Tibial artery (tissue), 4 donors: ENCODE results near the gene F8.

Source experiments
- DNase-seq, 2 donors: peaks; one replicate each; pipeline ENCODE4 v3.0.0-alpha.2; 2019
- H3K27ac ChIP-seq, 2 donors: fragments of 200-600 bp; sonication (generic) in 1 of 2; 1 replicate in 1 of 2; 2 replicates in 1 of 2; pipeline ENCODE4 v1.5.1; 2018 to 2019; ENCODE audit warnings: mild to moderate bottlenecking in 1 of 2
- H3K27me3 ChIP-seq, 2 donors: fragments of 200-600 bp; sonication (generic) in 1 of 2; one replicate each; pipeline versions ENCODE4 v1.5.1 to v1.6.0; 2016 to 2019
- H3K36me3 ChIP-seq, 3 donors: fragments of 200-600 bp; sonication (generic) in 2 of 3; one replicate each; pipeline ENCODE4 v1.5.1; 2016 to 2019; ENCODE audit warnings: mild to moderate bottlenecking in 2 of 3
- H3K4me1 ChIP-seq, 4 donors: fragments of 200-600 bp; sonication (generic) in 2 of 4; 1 replicate in 3 of 4; 2 replicates in 1 of 4; pipeline ENCODE4 v1.5.1; 2016 to 2019
- H3K4me3 ChIP-seq, 2 donors: fragments of 200-600 bp; sonication (generic) in 1 of 2; 1 replicate in 1 of 2; 2 replicates in 1 of 2; pipeline ENCODE4 v1.5.1; 2018 to 2019; ENCODE audit warnings: mild to moderate bottlenecking in 2 of 2
- H3K9me3 ChIP-seq, 3 donors: fragments of 200-600 bp; sonication (generic) in 1 of 3; one replicate each; pipeline ENCODE4 v1.5.1; 2016 to 2019
- CTCF ChIP-seq, 2 experiments: fragments of 200-600 bp in 1 of 2; fragments of 450-650 bp in 1 of 2; IDR thresholded peaks; one replicate each; pipeline ENCODE4 v1.5.1; 2017 to 2019; ENCODE audit warnings: antibody characterized with exemption in 2 of 2, mild to moderate bottlenecking in 1 of 2, moderate library complexity in 1 of 2
- intact Hi-C: fragments of 100-400 bp; cut with DNase I; formaldehyde crosslinking; loops from one replicate; pipeline ENCODE4 v1.15.0; 2023; ENCODE audit warnings: low total_unique reads

Gene F8

DNA sequence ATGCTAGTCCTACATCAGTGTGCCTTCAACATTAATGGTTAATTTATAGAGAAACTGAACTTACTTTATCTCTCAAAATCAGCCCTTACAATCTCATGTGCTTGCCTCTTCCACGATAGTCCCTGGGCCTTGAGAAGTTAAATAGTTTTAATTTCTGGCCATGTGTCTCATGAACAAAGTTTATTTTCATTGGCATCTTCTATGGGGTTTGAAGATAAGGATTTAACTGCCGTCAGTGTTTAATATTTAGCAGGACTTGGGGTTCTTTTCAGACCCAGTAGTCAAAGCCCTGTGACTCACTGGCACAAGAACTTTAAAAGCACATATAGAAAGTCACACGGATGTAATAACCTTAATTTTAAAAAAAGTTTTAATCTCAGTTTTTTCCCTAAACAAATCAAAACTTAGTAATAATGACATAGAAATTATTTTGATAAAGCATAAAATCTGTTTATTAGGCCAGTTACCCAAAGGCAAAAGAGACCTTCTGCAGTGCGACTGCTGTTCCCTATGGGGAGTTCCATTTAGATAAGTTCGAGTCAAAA lies 207.2 kb downstream of the F8 start:
- intact Hi-C loops, result no loop called here
- H3K4me1 ChIP-seq, result no peaks in the 10 kb centered on the region

DNA sequence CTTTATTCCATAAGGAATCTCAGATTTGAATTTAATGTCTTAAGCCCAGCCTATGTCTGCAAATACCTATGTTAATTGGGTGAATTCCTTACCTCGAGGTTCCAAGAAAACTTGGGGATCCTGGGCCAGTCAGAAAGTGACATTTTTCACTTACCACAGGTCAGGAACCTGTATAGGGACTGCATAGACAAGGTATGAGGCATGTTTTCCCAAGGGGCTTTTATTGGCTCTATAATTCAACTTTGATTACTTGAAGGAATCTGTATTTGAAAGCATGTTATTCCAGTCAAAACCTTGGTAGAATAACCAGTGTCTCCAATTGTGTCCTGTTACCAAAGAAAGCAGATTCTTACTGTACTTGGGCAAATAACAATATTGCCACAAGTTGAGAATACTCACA lies 208.7 kb downstream of the F8 start:
- intact Hi-C loops, result no loop called here

More for the DNA sequence above, 207.2 kb downstream of the F8 start:
- TF ChIP-seq CTCF (IDR thresholded peaks at IDR 0.05), result no peak
- no peak for DNase-seq
- no peaks in the 10 kb centered on the region for H3K27me3 ChIP-seq
- H3K9me3 ChIP-seq, result no peaks in the 10 kb centered on the region
- H3K36me3 ChIP-seq, result no peaks in the 10 kb centered on the region
- H3K4me3 ChIP-seq, result no peak overlapping the region
- no peak overlapping the region for H3K27ac ChIP-seq

GRCh38 chrX:154812341-154813101 lies 210.0 kb downstream of the F8 start:
- no peak for TF ChIP-seq CTCF (IDR thresholded peaks at IDR 0.05)
- Histone ChIP-seq H3K4me1 (no peaks in the 10 kb centered on the region), H3K4me3 (no peak overlapping the region), H3K9me3 (no peaks in the 10 kb centered on the region), H3K27ac (no peak overlapping the region), H3K27me3 (no peaks in the 10 kb centered on the region), H3K36me3 (no peaks in the 10 kb centered on the region)
- no peak for DNase-seq
- intact Hi-C loops, result no loop called here

More for the DNA sequence above, 208.7 kb downstream of the F8 start:
- Histone ChIP-seq H3K27me3 (no peaks in the 10 kb centered on the region), H3K9me3 (no peaks in the 10 kb centered on the region), H3K36me3 (no peaks in the 10 kb centered on the region), H3K4me3 (no peak overlapping the region), H3K4me1 (no peaks in the 10 kb centered on the region), H3K27ac (no peak overlapping the region)
- no peak for TF ChIP-seq CTCF (IDR thresholded peaks at IDR 0.05)
- DNase-seq, result no peak

- intact Hi-C loops, result no loop called here
- no peaks in the 10 kb centered on the region for H3K4me1 ChIP-seq
- DNase-seq, result no peak
Observed at GRCh38 chrX:154809939-154810665, 212.4 kb downstream of the F8 start.

More at GRCh38 chrX:154809939-154810665, 212.4 kb downstream of the F8 start:
- H3K4me3 ChIP-seq, result no peak overlapping the region
- H3K27me3 ChIP-seq, result no peaks in the 10 kb centered on the region
- TF ChIP-seq CTCF (IDR thresholded peaks at IDR 0.05), result no peak
- no peaks in the 10 kb centered on the region for H3K9me3 ChIP-seq
- no peak overlapping the region for H3K27ac ChIP-seq
- H3K36me3 ChIP-seq, result no peaks in the 10 kb centered on the region
